ENCODE data around the gene SLC4A7.

- TF ChIP-seq CTCF (IDR thresholded peaks at IDR 0.05) (no peak), POLR2A (IDR thresholded peaks at IDR 0.05) (no peak)
These were observed 32.3 kb downstream of the SLC4A7 start for GRCh38 chr3:27451842-27452241.

Data from lower leg skin (tissue), 3 donors.